SHP77 (cell line): ENCODE results near the gene AFG1L.
"Not testable (repeated sequence)": the region's sequence is repeated elsewhere in the genome, so short reads cannot be mapped to it uniquely, and the experiment has no call there.

ENCODE experiments used
- DNase-seq, 2 experiments: peaks; one replicate each; lab custom pipeline; 2025; lab: John Stamatoyannopoulos, UW

AFG1L gene

GRCh38 chr6:108556866-108557493 is 262.1 kb downstream of the AFG1L start:
- DNase-seq = no peak

- DNase-seq = peak; percentile 73 to 87
Observed at GRCh38 chr6:108557494-108558371, 262.9 kb downstream of the AFG1L start.

- peak; percentile 95 to 97 for DNase-seq
Observed at GRCh38 chr6:108558372-108559096, 263.7 kb downstream of the AFG1L start.

GRCh38 chr6:108559097-108559883 is 264.4 kb downstream of the AFG1L start:
- peak; percentile 77 to 80 for DNase-seq

DNA sequence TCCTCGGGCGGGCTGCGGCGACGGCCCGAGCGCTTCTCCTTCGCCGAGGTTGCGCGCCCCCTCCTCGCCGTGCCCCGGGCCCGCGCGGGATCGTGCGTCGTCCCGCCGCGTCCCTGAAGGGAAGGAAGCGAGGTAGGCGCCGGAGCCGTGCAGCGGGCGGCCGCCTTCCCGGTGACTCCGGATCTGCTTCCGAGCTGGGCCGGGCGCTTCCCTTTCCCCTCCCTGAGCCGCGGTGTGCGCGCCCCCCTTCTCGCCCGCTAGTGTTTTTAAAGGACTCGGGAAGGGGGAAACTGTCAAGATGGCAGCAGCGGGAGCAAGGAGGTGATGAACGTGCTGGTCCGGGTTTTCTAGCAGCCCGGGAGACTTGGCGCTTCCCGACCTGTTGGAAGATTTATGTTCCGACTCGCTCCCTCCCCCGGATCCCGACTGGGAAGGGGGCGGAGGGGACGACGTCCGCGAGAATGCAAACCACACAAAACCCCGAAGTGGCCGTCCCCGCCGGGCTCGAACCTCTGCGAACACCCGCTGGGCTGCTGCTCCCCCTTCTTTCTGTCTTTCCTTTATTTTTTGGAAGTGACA is 265.1 kb downstream of the AFG1L start:
- DNase-seq = peak; percentile 67 to 68

DNA sequence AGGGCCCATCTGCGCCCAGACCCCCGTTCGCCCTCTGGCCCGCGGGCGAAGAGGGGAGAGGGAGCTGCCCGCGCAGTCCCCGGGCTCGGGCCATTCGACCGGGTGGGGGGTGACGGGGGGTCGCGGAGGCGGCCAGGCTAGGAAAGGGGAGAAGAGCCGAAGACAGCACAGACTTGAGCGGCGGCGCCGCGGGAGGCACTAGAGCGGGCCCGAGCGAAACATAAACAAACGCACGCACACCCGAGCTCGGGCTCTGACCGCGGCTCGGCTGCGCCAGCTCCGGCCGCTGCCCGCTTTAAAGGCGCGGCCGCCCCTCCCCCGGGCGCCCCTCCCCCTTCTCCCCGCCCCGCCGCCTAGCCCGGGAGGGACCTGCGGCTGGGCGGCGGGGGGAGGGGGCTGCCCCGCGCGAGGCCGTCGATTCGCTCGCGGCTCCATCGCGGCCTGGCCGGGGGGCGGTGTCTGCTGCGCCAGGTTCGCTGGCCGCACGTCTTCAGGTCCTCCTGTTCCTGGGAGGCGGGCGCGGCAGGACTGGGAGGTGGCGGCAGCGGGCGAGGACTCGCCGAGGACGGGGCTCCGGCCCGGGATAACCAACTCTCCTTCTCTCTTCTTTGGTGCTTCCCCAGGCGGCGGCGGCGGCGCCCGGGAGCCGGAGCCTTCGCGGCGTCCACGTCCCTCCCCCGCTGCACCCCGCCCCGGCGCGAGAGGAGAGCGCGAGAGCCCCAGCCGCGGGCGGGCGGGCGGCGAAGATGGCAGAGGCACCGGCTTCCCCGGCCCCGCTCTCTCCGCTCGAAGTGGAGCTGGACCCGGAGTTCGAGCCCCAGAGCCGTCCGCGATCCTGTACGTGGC is 265.8 kb downstream of the AFG1L start, which contains the start of gene FOXO3:
Gene FOXO3, plus strand, starts transcription at position 455 of the 846 bp plus-strand sequence. Its CDS starts 292 bp downstream, at position 747.
- DNase-seq = peak; percentile 67 to 83

- not testable (repeated sequence) for DNase-seq
Observed at GRCh38 chr6:108561309-108561647, 266.4 kb downstream of the AFG1L start.

DNA sequence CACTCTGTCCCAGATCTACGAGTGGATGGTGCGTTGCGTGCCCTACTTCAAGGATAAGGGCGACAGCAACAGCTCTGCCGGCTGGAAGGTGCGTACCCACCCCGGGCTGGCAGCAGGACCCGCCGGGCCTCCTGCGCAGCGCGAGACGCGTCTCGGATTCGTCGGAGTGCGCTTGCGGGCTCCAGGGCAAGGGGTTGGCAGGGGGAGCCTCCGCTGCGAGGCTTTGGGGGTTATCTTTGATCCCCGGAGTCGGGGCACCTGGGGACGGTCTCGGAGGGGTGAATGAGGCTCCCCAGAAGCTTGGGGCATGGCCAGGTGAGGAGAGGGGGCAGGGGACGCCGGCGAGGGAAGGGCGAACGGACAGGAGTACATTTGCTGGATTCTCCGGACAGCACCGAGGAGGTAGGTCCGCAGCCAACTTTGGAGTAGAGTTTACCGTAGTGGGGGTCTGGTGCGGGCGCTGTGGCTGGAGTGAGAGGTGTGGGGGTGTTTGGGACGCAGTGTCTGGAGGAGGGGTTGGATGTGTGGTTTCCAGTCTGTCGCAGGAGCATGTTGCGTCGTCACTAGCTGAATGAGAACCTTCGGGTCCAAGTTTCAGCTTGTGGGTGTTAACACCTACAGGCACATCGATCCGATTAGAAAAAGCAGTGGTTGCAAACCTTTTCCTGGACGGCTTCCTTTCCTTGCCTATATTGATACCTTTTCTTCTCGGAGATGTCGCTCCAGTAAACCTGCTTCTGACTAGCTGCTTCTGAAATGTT is 267.1 kb downstream of the AFG1L start:
- DNase-seq = peak; percentile 30 to 31

- DNase-seq = peak; percentile 56 to 81
Observed at GRCh38 chr6:108562503-108562993, 267.7 kb downstream of the AFG1L start.

- DNase-seq = no peak
Observed at GRCh38 chr6:108563292-108563691, 268.4 kb downstream of the AFG1L start.

DNA sequence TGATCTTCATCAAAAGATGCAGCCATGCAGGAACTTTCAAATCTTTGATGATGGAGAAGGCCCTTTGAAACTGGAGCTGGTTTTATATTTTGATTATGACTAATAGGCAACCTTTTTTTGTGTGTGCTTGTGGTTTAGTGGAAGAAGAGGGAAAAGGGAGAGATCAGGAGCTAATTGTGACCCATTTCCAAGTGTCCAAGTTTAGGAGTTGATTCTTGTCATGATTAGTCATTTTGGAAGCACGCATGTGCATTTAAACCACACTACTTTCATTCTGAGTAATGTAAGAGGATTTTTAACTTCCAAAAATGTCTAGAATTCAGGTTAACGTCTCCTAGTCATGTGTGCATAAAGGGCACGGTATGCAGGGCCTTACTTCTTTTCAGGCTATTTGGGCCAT is 269.3 kb downstream of the AFG1L start:
- DNase-seq = no peak

GRCh38 chr6:108565091-108565766 is 270.4 kb downstream of the AFG1L start:
- peak in 1 of 2 experiments; percentile 16 for DNase-seq

DNA sequence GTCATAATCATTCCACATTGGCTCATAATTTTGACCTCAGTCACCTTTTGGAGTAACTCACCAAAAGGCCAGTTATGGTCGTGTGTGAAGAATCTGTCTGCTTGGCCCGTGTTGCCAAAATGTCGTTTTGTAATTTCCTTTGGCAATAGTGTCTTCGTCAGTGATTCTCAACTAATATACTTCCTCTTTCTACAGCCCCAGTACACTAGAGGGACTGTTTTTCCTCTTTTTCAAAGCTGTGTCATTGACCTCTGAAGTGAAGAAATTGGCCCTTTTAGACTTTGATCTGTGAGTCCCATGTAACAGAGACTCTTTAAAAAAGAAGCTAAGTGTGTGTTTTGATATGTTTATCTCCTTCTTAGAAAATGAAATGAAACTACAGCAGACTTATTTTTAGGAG is 271.0 kb downstream of the AFG1L start:
- DNase-seq = no peak

- DNase-seq = no peak
Observed at GRCh38 chr6:108566406-108566805, 271.6 kb downstream of the AFG1L start.

GRCh38 chr6:108568101-108568500 is 273.2 kb downstream of the AFG1L start:
- DNase-seq = no peak

GRCh38 chr6:108568551-108569305 is 273.9 kb downstream of the AFG1L start:
- DNase-seq = no peak

GRCh38 chr6:108570517-108570916 is 275.7 kb downstream of the AFG1L start:
- DNase-seq = no peak

- DNase-seq = no peak
Observed at GRCh38 chr6:108574457-108575141, 279.7 kb downstream of the AFG1L start.
